ENCODE measurements around the gene HOTAIR.

GRCh38 chr12:53968214-53969127, 6.3 kb downstream of the HOTAIR start:
- no peak for TF ChIP-seq CTCF (IDR thresholded peaks at IDR 0.05; ENCODE audit: low read depth, low read length, missing input control)
- no peak for TF ChIP-seq ATF3 (IDR thresholded peaks at IDR 0.05)
- TF ChIP-seq GABPA (IDR thresholded peaks at IDR 0.05 in 1 of 2, conservative IDR thresholded peaks at IDR 0.05 in 1 of 2) = no peak
- TF ChIP-seq YY1 (IDR thresholded peaks at IDR 0.05) = no peak
- no peak for TF ChIP-seq REST (IDR thresholded peaks at IDR 0.05)
- no peak for TF ChIP-seq JUND (IDR thresholded peaks at IDR 0.05)
- no peak for TF ChIP-seq NR2F2 (IDR thresholded peaks at IDR 0.05)
- TF ChIP-seq SP1 (IDR thresholded peaks at IDR 0.05) = no peak
- no peak for TF ChIP-seq MAX (IDR thresholded peaks at IDR 0.05)
